OCI-LY1 (cell line): Measurements from ENCODE around the gene RELL1.

Experiments used
- EZH2 ChIP-seq: fragments of 200-600 bp; sonication (generic), shearing (Covaris generic); IDR thresholded peaks from 2 replicates; pipeline ENCODE4 v1.8.0; 2017; ENCODE audit warnings: borderline replicate concordance, mixed run types, mild to moderate bottlenecking, antibody characterized with exemption, low read length, moderate library complexity, mixed read lengths
- TF ChIP-seq, protein P1 (sequence below): fragments of 200-600 bp; sonication (generic), shearing (Covaris generic); IDR thresholded peaks from 2 replicates; pipeline ENCODE4 v1.5.1; 2017; ENCODE audit warnings: mild to moderate bottlenecking, antibody characterized with exemption, low read length, moderate library complexity, mixed read lengths

GRCh38 chr4:37678624-37679023 lies 7.6 kb downstream of the RELL1 start:
- TF ChIP-seq, protein P1, sequence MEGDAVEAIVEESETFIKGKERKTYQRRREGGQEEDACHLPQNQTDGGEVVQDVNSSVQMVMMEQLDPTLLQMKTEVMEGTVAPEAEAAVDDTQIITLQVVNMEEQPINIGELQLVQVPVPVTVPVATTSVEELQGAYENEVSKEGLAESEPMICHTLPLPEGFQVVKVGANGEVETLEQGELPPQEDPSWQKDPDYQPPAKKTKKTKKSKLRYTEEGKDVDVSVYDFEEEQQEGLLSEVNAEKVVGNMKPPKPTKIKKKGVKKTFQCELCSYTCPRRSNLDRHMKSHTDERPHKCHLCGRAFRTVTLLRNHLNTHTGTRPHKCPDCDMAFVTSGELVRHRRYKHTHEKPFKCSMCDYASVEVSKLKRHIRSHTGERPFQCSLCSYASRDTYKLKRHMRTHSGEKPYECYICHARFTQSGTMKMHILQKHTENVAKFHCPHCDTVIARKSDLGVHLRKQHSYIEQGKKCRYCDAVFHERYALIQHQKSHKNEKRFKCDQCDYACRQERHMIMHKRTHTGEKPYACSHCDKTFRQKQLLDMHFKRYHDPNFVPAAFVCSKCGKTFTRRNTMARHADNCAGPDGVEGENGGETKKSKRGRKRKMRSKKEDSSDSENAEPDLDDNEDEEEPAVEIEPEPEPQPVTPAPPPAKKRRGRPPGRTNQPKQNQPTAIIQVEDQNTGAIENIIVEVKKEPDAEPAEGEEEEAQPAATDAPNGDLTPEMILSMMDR, result no peak
- no peak for TF ChIP-seq EZH2
